RWPE2 (cell line): ENCODE measurements around the gene SUMF1.

Source experiments
- ATAC-seq: fragments of 200-7000 bp; cut with Tn5 transposase; 3 replicates; pipeline ENCODE4 v1.9.1; 2021; ENCODE audit warnings: low read depth
- DNase-seq: peaks from one replicate; pipeline ENCODE4 v3.0.0-alpha.2; 2020; ENCODE audit warnings: low spot score
- H3K27ac ChIP-seq: fragments of 450-650 bp; 2 replicates; pipeline ENCODE4 v1.5.1; 2017; ENCODE audit warnings: mild to moderate bottlenecking; ENCODE audit not compliant: poor library complexity, severe bottlenecking
- H3K27me3 ChIP-seq: fragments of 250-450 bp; sonication (Bioruptor Pico); 2 replicates; pipeline ENCODE4 v1.5.1; 2021; ENCODE audit warnings: mild to moderate bottlenecking, moderate library complexity; ENCODE audit not compliant: insufficient read depth, poor library complexity, severe bottlenecking
- H3K36me3 ChIP-seq: fragments of 250-450 bp; sonication (Bioruptor Pico); 2 replicates; pipeline ENCODE4 v1.5.1; 2020; ENCODE audit warnings: low read depth, mild to moderate bottlenecking, moderate library complexity
- H3K4me1 ChIP-seq: fragments of 250-450 bp; sonication (Bioruptor Pico); 2 replicates; pipeline ENCODE4 v1.5.1; 2021; ENCODE audit warnings: mild to moderate bottlenecking, moderate library complexity; ENCODE audit not compliant: insufficient read depth, poor library complexity, severe bottlenecking
- H3K4me3 ChIP-seq: fragments of 250-450 bp; sonication (Bioruptor Pico); 2 replicates; pipeline ENCODE4 v1.5.1; 2021; ENCODE audit warnings: mild to moderate bottlenecking, moderate library complexity; ENCODE audit not compliant: severe bottlenecking
- H3K9me3 ChIP-seq: fragments of 250-450 bp; sonication (Bioruptor Pico); 2 replicates; pipeline ENCODE4 v1.5.1; 2021; ENCODE audit warnings: mild to moderate bottlenecking, moderate library complexity; ENCODE audit not compliant: severe bottlenecking
- TF ChIP-seq, protein P1 (sequence below): fragments of 450-650 bp; IDR thresholded peaks from one replicate; pipeline ENCODE4 v1.5.1; 2017; ENCODE audit warnings: mild to moderate bottlenecking, moderate library complexity; ENCODE audit not compliant: poor library complexity, severe bottlenecking

Gene SUMF1

DNA sequence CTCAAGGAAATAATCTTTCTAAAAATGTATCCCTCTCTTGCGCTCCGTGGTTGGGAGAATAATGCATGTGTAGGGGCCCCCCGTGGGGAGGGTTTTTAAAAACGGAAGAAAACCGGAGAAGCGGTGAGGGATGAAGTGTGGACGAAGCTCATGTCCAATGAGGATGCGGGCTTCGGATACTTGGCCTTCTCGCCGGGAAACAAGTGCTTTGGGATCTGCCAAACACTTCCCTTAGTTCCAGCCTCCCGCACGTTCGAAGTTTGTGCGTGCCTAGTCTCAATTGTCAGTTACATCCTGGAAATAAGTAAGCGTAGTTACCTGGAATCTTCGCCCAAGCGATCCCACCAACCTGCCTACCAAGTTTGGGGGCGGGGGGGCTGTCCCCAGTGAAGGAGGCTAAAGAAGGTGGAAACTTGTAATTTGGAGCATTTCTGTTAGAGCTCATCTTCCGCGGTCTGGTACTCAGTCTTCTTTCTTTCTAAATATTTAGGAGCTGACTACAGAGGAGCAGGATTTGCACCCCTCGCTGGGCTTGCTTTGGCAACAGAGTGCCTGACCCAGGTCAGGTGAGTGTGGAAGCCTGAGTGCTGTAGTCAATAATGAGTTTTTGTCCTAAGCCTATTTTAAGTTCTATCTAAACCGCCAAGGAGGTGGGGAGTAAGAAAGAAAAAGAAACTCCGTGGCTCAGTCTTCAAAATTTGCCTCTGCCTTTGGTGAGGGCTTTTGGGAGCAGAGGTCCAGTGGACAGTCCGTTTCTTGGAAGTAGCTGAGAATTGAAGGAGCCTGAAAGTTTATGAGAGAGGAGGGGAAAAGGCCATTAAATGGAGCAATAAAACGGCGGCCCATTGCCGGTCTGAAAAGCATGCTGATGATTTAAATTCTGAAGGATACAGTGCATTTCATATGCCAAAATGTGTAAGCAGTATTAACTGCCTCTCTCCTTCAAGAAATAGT is 27.1 kb upstream of the SUMF1 start:
- H3K27ac ChIP-seq, result no peak overlapping the region
- TF ChIP-seq, protein P1, sequence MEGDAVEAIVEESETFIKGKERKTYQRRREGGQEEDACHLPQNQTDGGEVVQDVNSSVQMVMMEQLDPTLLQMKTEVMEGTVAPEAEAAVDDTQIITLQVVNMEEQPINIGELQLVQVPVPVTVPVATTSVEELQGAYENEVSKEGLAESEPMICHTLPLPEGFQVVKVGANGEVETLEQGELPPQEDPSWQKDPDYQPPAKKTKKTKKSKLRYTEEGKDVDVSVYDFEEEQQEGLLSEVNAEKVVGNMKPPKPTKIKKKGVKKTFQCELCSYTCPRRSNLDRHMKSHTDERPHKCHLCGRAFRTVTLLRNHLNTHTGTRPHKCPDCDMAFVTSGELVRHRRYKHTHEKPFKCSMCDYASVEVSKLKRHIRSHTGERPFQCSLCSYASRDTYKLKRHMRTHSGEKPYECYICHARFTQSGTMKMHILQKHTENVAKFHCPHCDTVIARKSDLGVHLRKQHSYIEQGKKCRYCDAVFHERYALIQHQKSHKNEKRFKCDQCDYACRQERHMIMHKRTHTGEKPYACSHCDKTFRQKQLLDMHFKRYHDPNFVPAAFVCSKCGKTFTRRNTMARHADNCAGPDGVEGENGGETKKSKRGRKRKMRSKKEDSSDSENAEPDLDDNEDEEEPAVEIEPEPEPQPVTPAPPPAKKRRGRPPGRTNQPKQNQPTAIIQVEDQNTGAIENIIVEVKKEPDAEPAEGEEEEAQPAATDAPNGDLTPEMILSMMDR, result no peak
- ATAC-seq, result no peak

DNA sequence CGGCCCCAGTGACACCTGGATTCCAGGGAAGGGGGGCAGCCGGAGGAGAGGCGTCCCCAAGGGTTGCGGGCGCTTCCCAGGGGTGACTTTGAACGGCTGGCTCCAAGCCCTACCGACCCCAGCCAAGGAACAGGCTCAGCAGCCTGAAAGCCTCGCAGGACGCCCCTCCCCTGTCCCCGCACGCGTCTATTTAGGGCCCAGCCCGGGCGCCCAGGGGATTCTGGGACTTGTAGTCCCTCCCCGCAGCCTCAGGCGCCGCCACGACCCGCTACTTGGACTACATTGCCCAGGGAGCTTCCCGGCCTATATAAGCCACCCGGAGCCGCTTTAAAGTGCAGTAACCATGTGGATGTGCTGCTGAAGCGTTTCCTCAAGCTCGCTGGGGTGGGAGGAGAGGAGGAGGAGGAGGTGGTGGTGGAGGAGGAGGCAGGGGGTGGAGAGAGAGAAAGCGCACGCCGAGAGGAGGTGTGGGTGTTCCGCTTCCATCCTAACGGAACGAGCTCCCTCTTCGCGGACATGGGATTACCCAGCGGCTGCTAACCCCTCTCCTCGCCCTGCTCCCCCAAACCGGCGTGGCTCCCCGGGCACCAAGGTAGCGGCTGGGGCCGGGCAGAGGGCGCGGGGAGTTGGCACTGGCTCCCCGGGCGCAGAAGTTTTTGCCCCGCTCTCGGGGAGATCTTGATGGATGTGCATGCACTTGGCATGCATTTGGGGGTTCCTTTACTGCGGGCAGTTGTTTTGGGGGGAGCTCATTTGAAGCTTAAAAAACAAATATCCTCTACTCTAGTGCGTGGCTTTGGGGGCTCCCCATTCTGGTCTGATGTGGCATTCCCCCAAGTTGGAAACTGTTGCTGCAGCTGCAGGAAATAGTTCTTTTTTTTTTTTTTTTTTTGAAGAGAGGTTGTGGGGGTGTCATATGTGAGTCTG is 26.2 kb upstream of the SUMF1 start, which contains the start of gene ITPR1:
ITPR1 (plus strand) TSS at position 335 of the 927 bp plus-strand sequence. CDS start 23,144 bp downstream, outside the sequence.
- Histone ChIP-seq H3K4me1 (peaks cover 8% of the 10 kb centered on the region), H3K4me3 (peak within 1 kb of the TSS; percentile 72), H3K9me3 (no peaks in the 10 kb centered on the region), H3K27me3 (no peaks in the 10 kb centered on the region), H3K36me3 (no peaks in the 10 kb centered on the region), H3K27ac (peak within 1 kb of the TSS; percentile 49)
- TF ChIP-seq, protein P1, result no peak
- ATAC-seq, result peak; percentile 91
- DNase-seq, result peak; percentile 97

More for the DNA sequence above, 27.1 kb upstream of the SUMF1 start:
- H3K9me3 ChIP-seq, result no peaks in the 10 kb centered on the region
- peaks cover 8% of the 10 kb centered on the region for H3K4me1 ChIP-seq
- no peaks in the 10 kb centered on the region for H3K27me3 ChIP-seq
- H3K4me3 ChIP-seq, result peak overlapping the region; percentile 72
- no peaks in the 10 kb centered on the region for H3K36me3 ChIP-seq
- DNase-seq, result no peak

DNA sequence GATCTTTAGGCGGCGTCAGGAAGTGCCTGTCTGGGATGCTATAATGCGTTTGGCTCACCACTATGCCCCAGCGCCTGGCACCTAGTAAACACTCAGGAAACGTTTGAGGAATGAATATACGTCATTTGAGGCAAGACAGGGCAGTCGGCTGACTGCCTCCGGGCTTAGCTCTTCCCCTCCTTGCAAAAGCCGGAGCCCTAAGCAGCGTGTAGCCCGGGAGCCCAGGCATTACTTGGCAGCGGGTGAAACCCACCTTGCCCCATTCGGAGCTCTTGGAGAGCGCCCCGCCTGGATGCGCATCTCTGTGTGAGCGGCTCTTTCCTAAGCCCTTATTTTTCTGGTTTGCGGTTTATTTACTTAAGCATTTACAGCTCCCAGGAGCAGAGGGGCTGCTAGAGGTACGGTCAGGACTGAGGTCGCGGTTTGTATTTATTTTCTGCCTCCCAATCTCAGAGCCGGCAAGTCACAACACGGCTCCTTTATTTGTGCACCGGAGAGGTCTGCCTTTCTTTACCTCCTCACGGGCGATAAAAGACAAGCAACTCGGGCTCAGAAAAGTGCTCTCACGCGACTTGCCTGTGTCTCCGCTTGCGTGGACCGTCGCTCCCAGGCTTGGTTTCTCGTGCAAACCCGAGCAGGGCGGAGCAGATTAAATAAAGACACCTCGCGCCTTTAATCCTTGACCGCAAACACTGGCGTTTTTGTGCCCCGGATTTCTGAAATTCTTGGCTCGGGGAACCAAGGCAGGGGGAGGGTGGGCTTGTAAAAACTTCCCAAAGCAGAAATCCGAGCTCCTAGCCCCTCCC is 25.3 kb upstream of the SUMF1 start:
- TF ChIP-seq, protein P1, result no peak
- DNase-seq (peak; percentile 52), ATAC-seq (peak; percentile 67)
- Histone ChIP-seq H3K36me3 (no peaks in the 10 kb centered on the region), H3K4me3 (peak overlapping the region; percentile 72), H3K27ac (peak overlapping the region; percentile 49), H3K27me3 (no peaks in the 10 kb centered on the region), H3K4me1 (peaks cover 8% of the 10 kb centered on the region), H3K9me3 (no peaks in the 10 kb centered on the region)

GRCh38 chr3:4491855-4492207 is 24.8 kb upstream of the SUMF1 start:
- Histone ChIP-seq H3K4me1 (peaks cover 8% of the 10 kb centered on the region), H3K27me3 (no peaks in the 10 kb centered on the region), H3K4me3 (peak overlapping the region; percentile 72), H3K9me3 (no peaks in the 10 kb centered on the region), H3K36me3 (no peaks in the 10 kb centered on the region), H3K27ac (peak overlapping the region; percentile 49)
- DNase-seq, result no peak
- TF ChIP-seq, protein P1, result no peak
- no peak for ATAC-seq
